Fibroblast of skin of right quadriceps (primary cell): ENCODE measurements around the gene KCNH5.

Experiments
- DNase-seq: peaks from one replicate; pipeline ENCODE4 v3.0.0-alpha.2; 2013

Gene KCNH5

GRCh38 chr14:62667421-62667914, 377.8 kb downstream of the KCNH5 start:
- DNase-seq = no peak

DNA sequence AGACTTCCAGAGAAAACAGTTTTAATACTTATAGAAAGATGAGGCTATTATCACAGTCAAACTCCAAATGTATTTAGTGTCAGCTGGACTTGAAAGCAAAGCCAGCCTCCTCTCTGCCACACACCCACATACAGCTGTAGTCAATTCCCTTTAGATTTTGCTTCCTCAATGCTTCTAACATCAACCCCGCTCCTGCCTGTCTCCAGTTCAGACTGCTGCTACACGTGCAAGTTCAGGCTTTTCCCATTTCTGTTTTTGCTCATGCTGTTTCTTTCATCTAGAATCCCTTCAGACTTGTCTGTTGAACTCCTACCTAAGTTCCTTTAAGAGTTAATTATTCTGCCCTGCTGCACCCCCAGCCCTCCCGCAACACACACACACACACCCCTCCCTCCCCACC, 380.0 kb downstream of the KCNH5 start:
- DNase-seq = no peak

- no peak for DNase-seq
These were observed 381.8 kb downstream of the KCNH5 start for GRCh38 chr14:62663456-62663821.

GRCh38 chr14:62662811-62663455, 382.3 kb downstream of the KCNH5 start:
- no peak for DNase-seq

- peak; percentile 1 for DNase-seq
These were observed 383.4 kb downstream of the KCNH5 start for GRCh38 chr14:62661818-62662217.

DNA sequence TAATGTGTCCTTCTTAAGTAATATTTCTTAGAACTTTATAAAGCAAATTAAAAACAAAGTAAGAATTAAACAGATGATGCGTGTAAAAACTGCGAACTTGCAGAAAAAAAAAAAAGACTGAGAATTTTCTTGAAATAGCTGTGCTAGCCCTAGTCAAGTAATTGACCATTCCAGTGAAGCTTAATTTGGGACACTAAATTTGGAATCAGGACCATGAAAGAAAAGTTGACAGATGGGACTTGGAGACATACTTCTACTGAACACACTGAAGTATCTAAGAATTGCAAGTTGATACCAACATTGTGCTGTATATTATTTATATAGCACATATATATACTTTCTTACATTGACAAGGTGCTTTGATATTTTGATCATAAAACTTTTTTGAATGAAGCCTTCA, 386.6 kb downstream of the KCNH5 start:
- DNase-seq = no peak

DNA sequence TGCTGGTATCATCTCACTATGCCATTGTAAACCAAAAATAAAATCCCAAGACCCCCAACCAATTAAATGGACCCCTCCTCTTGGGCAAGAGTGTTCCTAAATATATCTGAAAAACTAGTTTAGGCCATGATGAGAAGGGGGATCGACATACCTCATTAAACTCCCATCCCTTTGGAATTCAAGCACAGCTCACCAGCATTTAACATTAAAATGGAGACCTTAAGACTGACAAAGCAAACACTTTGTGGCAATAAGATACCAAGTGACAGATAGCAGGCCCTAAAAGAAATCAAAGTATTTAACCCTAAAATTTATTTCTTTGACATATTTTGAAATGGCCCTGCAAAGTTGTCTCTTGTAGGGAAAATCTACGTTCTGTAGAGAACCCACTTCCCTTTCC, 387.9 kb downstream of the KCNH5 start:
- DNase-seq = no peak

GRCh38 chr14:62655166-62655565, 390.1 kb downstream of the KCNH5 start:
- DNase-seq = peak; percentile 27

DNA sequence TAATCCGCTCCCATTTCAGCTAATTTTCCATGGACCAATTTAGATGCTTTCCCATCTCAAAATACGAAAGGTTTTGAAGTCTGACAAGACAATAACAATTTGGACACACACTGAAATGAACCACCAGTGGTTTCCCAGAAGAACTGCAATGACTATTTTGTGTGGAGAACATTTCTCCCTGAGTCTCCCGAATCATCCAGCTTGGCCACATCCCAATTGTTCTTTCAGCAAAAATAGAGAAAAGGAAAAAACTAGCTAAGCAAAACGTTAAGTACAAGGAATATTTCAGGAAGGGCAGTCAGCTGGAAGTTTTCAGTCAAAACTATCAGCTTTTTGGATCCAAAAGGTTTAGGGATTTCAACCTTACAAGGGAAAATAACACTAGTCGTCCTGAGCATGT, 390.6 kb downstream of the KCNH5 start:
- DNase-seq = peak; percentile 38
